HG03066 (cell line): Measurements from ENCODE around the gene CSNK2A3.

Source experiments
- ATAC-seq: cut with Tn5 transposase; IDR thresholded peaks from one replicate; pipeline ENCODE4 v1.9.1; 2021; ENCODE audit warnings: low read depth; ENCODE audit not compliant: unreplicated experiment

CSNK2A3 gene

DNA sequence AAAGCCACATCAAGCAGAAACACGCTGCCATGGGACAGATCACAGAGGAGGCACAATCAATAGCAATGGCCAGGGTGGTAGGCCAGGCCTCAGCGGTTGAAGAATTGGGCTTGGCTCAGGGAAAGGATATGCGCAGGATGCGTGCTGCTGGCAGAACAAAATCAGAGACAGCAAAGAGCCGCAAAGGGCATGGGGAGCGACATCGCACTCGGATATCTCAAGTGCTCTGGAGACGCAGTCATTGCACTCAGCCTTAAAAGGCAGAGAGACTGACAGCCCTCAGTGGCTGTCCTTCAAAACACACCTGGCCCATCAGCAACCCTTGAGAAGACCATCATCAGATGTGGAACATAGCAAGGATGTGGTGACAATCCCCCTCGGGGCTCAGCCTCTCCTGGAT, 50.5 kb downstream of the CSNK2A3 start:
- no peak for ATAC-seq
